CD14-positive monocyte (primary cell): ENCODE results near the gene ITM2B. TPM values are rescaled to one million over a fixed set of nuclear protein-coding genes. Genes with fewer than 3 reads are reported as not detected.

Source experiments
- DNase-seq, 3 donors: peaks; one replicate each; pipeline ENCODE4 v3.0.0-alpha.2; 2011 to 2022
- H2AFZ ChIP-seq: 2 replicates; pipeline ENCODE4 v1.6.0; 2012; ENCODE audit warnings: mild to moderate bottlenecking, low read depth, low read length, inconsistent platforms; ENCODE audit not compliant: insufficient read depth, poor library complexity, severe bottlenecking
- H3K27ac ChIP-seq, 2 donors: 1 replicate in 1 of 2; 2 replicates in 1 of 2; pipeline ENCODE4 v1.5.1; 2012 to 2013; ENCODE audit warnings: low read length in 2 of 2, control low read depth in 1 of 2, inconsistent platforms in 1 of 2, low read depth in 1 of 2, mild to moderate bottlenecking in 1 of 2
- H3K27me3 ChIP-seq, 2 donors: one replicate each; pipeline versions ENCODE4 v1.6.0 to v1.6.1; 2011 to 2013; ENCODE audit warnings: low read length in 2 of 2; ENCODE audit not compliant: control insufficient read depth in 2 of 2, insufficient read depth in 2 of 2
- H3K36me3 ChIP-seq, 2 donors: replicated peaks in 1 of 2; 1 replicate in 1 of 2; 2 replicates in 1 of 2; pipeline versions ENCODE4 v1.5.1 to v1.6.1; 2012 to 2013; ENCODE audit warnings: low read length in 2 of 2, control low read depth in 1 of 2, inconsistent platforms in 1 of 2, mild to moderate bottlenecking in 1 of 2; ENCODE audit not compliant: insufficient read depth in 2 of 2, control insufficient read depth in 1 of 2
- H3K4me1 ChIP-seq, 2 donors: 1 replicate in 1 of 2; 2 replicates in 1 of 2; pipeline versions ENCODE4 v1.5.1 to v1.6.1; 2012 to 2013; ENCODE audit warnings: low read length in 2 of 2, control low read depth in 1 of 2, inconsistent platforms in 1 of 2, mild to moderate bottlenecking in 1 of 2, moderate library complexity in 1 of 2; ENCODE audit not compliant: insufficient read depth in 2 of 2, control insufficient read depth in 1 of 2
- H3K4me2 ChIP-seq: replicated peaks from 2 replicates; pipeline ENCODE3; 2012; ENCODE audit warnings: low read length, moderate library complexity, mild to moderate bottlenecking; ENCODE audit not compliant: poor library complexity, severe bottlenecking; ENCODE audit errors: extremely low read depth
- H3K4me3 ChIP-seq, 3 experiments: fragments of 200-600 bp in 1 of 3; sonication (generic) in 1 of 3; replicated peaks in 1 of 3; 1 replicate in 2 of 3; 2 replicates in 1 of 3; pipeline ENCODE4 v1.5.1; 2011 to 2013; ENCODE audit warnings: low read length in 3 of 3, mild to moderate bottlenecking in 3 of 3, control low read depth in 2 of 3, low read depth in 2 of 3, inconsistent platforms in 1 of 3, moderate library complexity in 1 of 3
- H3K79me2 ChIP-seq: 2 replicates; pipeline ENCODE4 v1.6.0; 2012; ENCODE audit warnings: mild to moderate bottlenecking, control low read depth, inconsistent platforms, low read length, moderate library complexity; ENCODE audit not compliant: insufficient read depth
- H3K9ac ChIP-seq: 2 replicates; pipeline ENCODE4 v1.6.0; 2017; ENCODE audit warnings: low read length, mild to moderate bottlenecking; ENCODE audit not compliant: insufficient read depth, poor library complexity, severe bottlenecking
- H3K9me3 ChIP-seq, 2 donors: replicated peaks in 1 of 2; 1 replicate in 1 of 2; 2 replicates in 1 of 2; pipeline versions ENCODE4 v1.5.1 to v1.6.1; 2012 to 2013; ENCODE audit warnings: low read length in 2 of 2, control low read depth in 1 of 2; ENCODE audit not compliant: control insufficient read depth in 1 of 2, insufficient read depth in 1 of 2
- H4K20me1 ChIP-seq: 2 replicates; pipeline ENCODE4 v1.6.0; 2012; ENCODE audit warnings: mild to moderate bottlenecking, low read length, control low read depth, moderate library complexity; ENCODE audit not compliant: insufficient read depth
- H3K27ac Mint-ChIP-seq, 7 donors: one replicate each; pipeline ENCODE4 v1.8.0; 2020; ENCODE audit warnings: mild to moderate bottlenecking in 7 of 7, mixed read lengths in 7 of 7, moderate library complexity in 6 of 7, inconsistent platforms in 2 of 7
- H3K27me3 Mint-ChIP-seq, 3 donors: one replicate each; pipeline ENCODE4 v1.8.0; 2021 to 2022; ENCODE audit warnings: low read depth in 3 of 3, mild to moderate bottlenecking in 3 of 3, mixed read lengths in 3 of 3, moderate library complexity in 3 of 3, inconsistent platforms in 1 of 3
- H3K36me3 Mint-ChIP-seq, 2 donors: one replicate each; pipeline ENCODE4 v1.8.0; 2020; ENCODE audit warnings: mixed read lengths in 2 of 2, inconsistent platforms in 1 of 2, mild to moderate bottlenecking in 1 of 2
- H3K4me1 Mint-ChIP-seq: one replicate; pipeline ENCODE4 v1.8.0; 2020; ENCODE audit warnings: mild to moderate bottlenecking, mixed read lengths
- H3K4me3 Mint-ChIP-seq, 2 donors: one replicate each; pipeline ENCODE4 v1.8.0; 2020; ENCODE audit warnings: mild to moderate bottlenecking in 2 of 2, mixed read lengths in 2 of 2, moderate library complexity in 1 of 2
- H3K9me3 Mint-ChIP-seq, 7 donors: one replicate each; pipeline ENCODE4 v1.8.0; 2020 to 2022; ENCODE audit warnings: mixed read lengths in 7 of 7, mild to moderate bottlenecking in 6 of 7, moderate library complexity in 6 of 7, inconsistent platforms in 2 of 7
- CTCF ChIP-seq: fragments of 200-600 bp; IDR thresholded peaks from one replicate; pipeline ENCODE4 v1.8.0; 2022; ENCODE audit warnings: antibody characterized with exemption, mild to moderate bottlenecking
- WGBS: methylation state at CpG from one replicate; pipeline ENCODE4 v1.1.5; 2013; ENCODE audit warnings: missing lambda C conversion rate; ENCODE audit not compliant: insufficient coverage; 5-methylcytosine and 5-hydroxymethylcytosine counted together
- intact Hi-C, 2 donors: fragments of 100-400 bp; cut with micrococcal nuclease; formaldehyde crosslinking; loops; one replicate each; pipeline versions ENCODE4 v1.15.0 to v1.15.1; 2023
- polyA plus RNA-seq, 3 donors: library from polyadenylated mRNA; depleted of rRNA in 1 of 3; unstranded in 2 of 3; stranded (reverse) in 1 of 3; fragments of 300-500 nt in 2 of 3; fragments of >200 nt in 1 of 3; fragmentation: Illumina TruSeq in 2 of 3; gene quantifications; 1 replicate in 2 of 3; 2 replicates in 1 of 3; pipeline ENCODE4 v1.2.3, GENCODE V29; 2012 to 2021

Gene ITM2B
- polyA plus RNA-seq, 3 donors = 702 to 1,657 (median 1,502) TPM

- H3K27ac ChIP-seq = no peak overlapping the region
- Mint-ChIP-seq H3K27ac (no peak overlapping the region), H3K9me3 (no peaks in the 10 kb centered on the region), H3K36me3 (no peaks in the 10 kb centered on the region), H3K27me3 (peaks cover 0 to 2% (median 0%) of the 10 kb centered on the region in 3 donors), H3K4me3 (no peak overlapping the region), H3K4me1 (peaks cover 38% of the 10 kb centered on the region)
- no peaks in the 10 kb centered on the region for H3K79me2 ChIP-seq
- H4K20me1 ChIP-seq = no peaks in the 10 kb centered on the region
- H3K36me3 ChIP-seq = no peaks in the 10 kb centered on the region
- H3K9me3 ChIP-seq = no peaks in the 10 kb centered on the region
- H3K27me3 ChIP-seq = no peaks in the 10 kb centered on the region
- peaks cover 39 to 48% of the 10 kb centered on the region in 2 donors for H3K4me1 ChIP-seq
- no peak overlapping the region for H3K9ac ChIP-seq
- no peak overlapping the region for H3K4me2 ChIP-seq
- H3K4me3 ChIP-seq = no peak overlapping the region
- intact Hi-C loops = no loop called here
- no peak overlapping the region for H2AFZ ChIP-seq
- no peak for DNase-seq
- TF ChIP-seq CTCF = no peak
Measured at GRCh38 chr13:48185018-48185417, 48.0 kb upstream of the ITM2B start.

- peaks cover 35 to 40% of the 10 kb centered on the region in 2 donors for H3K4me1 ChIP-seq
Measured at GRCh38 chr13:48186722-48187121, 46.3 kb upstream of the ITM2B start.

More at GRCh38 chr13:48186722-48187121, 46.3 kb upstream of the ITM2B start:
- Mint-ChIP-seq H3K36me3 (no peaks in the 10 kb centered on the region), H3K4me3 (no peak overlapping the region), H3K4me1 (peaks cover 30% of the 10 kb centered on the region), H3K27ac (no peak overlapping the region), H3K27me3 (peaks cover 0 to 2% (median 0%) of the 10 kb centered on the region in 3 donors), H3K9me3 (no peaks in the 10 kb centered on the region)
- Histone ChIP-seq H3K36me3 (no peaks in the 10 kb centered on the region), H4K20me1 (no peaks in the 10 kb centered on the region), H3K27ac (no peak overlapping the region), H3K27me3 (no peaks in the 10 kb centered on the region), H3K79me2 (no peaks in the 10 kb centered on the region), H3K9me3 (no peaks in the 10 kb centered on the region), H3K4me2 (no peak overlapping the region), H3K9ac (no peak overlapping the region), H2AFZ (no peak overlapping the region), H3K4me3 (no peak overlapping the region)
- intact Hi-C loops = no loop called here
- DNase-seq = no peak
- no peak for TF ChIP-seq CTCF
- WGBS = no CpG with 5 or more reads among the region's 1 CpG
